Epithelial cell of esophagus (primary cell): ENCODE results near the gene PRIMPOL.
"Not testable (repeated sequence)": the region's sequence is repeated elsewhere in the genome, so short reads cannot be mapped to it uniquely, and the experiment has no call there.

Experiments used
- DNase-seq: peaks from one replicate; pipeline ENCODE4 v3.0.0; 2010; ENCODE audit warnings: low read depth
- H3K4me3 ChIP-seq: 2 replicates; pipeline ENCODE4 v1.5.1; 2011; ENCODE audit warnings: mild to moderate bottlenecking, low read length, control low read depth
- TF ChIP-seq, protein P1 (sequence below): IDR thresholded peaks from 2 replicates; pipeline ENCODE4 v1.5.1; 2011; ENCODE audit warnings: low read depth, mild to moderate bottlenecking, low read length, control low read depth, inconsistent platforms; ENCODE audit not compliant: insufficient read depth; ENCODE audit errors: missing control alignments

PRIMPOL gene

DNA sequence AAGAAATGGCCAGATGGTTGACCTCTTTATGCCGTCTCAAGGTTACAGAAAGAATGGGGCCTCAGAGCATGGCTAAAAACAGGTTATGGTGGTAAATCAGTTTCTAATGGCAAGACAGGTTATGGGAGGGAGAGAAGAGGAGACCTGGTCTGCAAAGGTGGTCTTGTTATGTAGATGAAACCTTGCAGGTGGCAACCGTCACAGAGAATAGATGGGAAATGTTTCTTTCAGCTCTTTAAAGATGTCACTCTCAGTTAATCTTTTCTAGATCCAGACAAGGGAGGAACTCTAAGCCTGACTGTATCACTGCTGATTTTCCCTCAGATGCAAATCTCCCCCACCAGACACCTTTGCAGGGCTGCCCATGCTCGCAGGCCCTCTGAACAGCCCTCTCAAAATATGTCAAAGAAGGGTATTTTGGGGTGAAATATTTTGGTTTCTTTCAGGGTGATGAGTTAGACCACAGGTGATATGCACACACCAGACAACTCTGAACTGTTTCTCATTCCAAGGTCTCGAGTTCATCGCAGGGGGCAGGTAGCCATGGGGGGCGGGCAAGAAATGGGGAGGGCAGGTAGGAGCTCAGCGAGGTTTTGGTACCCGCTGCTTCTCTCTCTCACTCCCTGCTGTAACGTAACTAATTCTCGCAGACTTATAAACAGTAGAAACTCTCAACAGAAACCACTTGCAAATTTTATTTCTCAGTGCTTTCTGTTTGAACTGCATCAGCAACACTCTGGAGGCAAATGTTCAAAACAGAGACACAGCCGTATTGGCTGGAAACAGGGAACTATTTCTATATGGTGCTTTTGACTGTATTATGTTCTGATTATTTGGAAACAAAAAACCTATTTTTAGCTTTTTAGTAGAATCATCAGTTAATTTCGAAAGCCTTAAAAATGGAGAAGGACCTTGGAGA, 32.6 kb upstream of the PRIMPOL start:
- H3K4me3 ChIP-seq: no peak overlapping the region
- TF ChIP-seq, protein P1, sequence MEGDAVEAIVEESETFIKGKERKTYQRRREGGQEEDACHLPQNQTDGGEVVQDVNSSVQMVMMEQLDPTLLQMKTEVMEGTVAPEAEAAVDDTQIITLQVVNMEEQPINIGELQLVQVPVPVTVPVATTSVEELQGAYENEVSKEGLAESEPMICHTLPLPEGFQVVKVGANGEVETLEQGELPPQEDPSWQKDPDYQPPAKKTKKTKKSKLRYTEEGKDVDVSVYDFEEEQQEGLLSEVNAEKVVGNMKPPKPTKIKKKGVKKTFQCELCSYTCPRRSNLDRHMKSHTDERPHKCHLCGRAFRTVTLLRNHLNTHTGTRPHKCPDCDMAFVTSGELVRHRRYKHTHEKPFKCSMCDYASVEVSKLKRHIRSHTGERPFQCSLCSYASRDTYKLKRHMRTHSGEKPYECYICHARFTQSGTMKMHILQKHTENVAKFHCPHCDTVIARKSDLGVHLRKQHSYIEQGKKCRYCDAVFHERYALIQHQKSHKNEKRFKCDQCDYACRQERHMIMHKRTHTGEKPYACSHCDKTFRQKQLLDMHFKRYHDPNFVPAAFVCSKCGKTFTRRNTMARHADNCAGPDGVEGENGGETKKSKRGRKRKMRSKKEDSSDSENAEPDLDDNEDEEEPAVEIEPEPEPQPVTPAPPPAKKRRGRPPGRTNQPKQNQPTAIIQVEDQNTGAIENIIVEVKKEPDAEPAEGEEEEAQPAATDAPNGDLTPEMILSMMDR: no peak
- DNase-seq: no peak

DNA sequence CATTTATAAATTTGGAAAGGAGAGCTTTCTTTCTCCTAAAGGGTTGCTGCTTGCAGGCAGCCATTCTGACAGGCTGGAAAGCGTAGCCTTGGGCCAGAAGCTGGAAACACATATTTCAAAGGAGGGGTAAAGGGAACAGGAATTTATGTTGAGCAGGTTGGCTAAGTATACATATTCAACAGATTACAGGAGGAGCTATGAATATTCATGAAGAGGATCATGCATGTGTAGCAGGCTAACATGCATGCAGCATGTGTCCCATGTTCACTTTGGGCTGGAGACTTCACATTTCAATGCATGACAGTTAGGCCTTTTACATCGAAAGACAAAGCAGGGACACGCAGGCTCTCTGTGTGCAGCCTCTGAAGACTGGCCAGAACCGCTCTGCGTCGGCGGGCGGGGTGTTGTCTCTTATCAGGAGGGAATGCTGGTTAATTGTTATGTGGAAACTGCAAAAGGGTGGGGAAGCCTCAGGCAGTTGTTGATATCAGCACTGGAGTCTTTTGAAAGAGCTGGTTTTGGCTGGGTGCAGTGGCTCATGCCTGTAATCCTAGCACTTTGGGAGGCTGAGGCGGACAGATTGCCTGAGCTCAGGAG, 31.8 kb upstream of the PRIMPOL start:
- no peak overlapping the region for H3K4me3 ChIP-seq
- DNase-seq: peak; percentile 44
- TF ChIP-seq, protein P1: no peak

DNA sequence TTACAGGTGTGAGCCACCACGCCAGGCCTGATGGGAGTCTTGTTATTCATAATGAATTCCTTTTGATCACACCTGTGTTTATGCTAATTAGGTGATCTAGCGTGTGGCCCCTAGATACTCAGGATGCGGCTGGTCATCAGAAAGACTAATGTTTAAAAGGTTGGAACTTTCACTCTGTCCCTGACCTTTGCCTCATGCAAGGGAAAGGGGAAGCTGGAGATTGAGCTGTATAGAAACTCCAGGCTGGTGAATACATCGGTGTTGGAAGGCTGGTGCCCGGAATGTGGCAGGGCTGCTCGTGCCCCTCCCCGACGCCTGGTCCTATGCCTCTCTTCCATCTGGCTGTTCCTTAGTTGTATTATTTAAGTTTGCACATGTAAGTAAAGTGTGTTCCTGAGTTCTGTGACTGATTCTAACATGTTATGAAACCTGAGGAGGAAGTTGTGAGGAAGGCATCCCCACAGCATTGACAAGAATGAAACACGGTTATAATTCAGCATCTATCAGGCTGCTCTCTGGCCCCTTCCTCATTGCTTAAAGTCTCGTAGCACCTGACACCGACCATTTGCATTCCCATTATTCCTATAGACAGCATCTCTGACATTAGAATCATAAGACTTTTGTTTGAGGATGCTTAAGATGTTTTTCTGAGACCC, 29.2 kb upstream of the PRIMPOL start:
- no peak overlapping the region for H3K4me3 ChIP-seq
- TF ChIP-seq, protein P1: no peak
- no peak for DNase-seq

DNA sequence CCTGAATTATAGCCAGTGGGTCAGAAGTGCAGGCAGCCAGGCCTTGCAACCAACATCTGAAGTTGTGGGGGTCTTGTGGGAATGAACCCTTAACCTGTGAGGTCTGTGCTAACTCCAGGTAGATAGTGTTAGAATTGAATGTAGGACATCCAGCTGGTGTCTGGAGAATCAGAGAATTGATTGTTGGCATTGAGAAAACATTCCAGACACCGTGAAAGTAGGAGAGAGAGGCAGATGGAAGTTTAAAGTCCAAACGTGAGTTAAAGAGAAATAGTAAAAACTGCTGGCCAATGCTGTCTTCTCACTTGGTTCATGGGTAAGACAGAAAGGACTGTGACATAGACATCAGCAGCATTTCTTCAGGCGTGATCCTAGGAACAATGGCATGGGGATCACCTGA, 28.0 kb upstream of the PRIMPOL start:
- TF ChIP-seq, protein P1: no peak
- no peak for DNase-seq
- no peak overlapping the region for H3K4me3 ChIP-seq

DNA sequence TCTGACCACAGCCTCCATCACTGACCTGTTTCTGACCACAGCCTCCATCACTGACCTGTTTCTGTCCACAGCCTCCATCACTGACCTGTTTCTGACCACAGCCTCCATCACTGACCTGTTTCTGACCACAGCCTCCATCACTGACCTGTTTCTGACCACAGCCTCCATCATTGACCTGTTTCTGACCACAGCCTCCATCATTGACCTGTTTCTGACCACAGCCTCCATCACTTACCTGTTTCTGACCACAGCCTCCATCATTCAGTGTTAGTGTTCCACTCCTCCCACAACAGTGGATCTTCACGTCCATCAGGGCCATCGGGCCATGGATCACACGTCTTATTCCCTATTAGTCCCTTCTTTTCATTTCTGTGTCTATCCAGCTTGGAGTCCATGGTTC, 25.0 kb upstream of the PRIMPOL start:
- DNase-seq, H3K4me3 ChIP-seq: not testable (repeated sequence)

DNA sequence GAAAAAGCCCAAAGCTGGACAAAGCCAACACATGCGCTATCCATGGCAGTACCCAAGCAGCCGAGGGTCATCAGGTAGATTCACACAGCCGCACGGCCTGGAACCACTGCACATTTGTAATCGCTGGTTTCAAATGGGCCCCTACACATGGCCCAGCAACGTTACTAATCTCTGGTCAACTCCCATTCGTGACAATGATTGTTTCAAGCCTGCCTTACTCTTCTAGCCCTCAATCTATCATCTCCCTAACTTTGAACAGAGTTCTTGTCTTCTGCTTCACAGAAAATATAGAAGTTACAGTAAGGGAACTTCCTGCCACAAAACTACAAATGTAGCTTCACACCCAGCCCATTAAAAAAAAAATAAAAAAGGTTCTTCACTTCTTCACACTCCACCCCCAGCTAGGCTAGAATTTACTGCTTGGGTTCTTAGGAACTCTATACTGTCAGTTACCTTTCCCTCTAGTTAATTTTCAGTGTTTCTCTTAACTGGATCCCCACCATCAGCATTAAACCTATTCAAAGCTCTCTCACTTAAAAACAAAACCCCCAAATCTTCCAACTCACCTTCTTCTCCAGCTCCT, 24.5 kb upstream of the PRIMPOL start:
- TF ChIP-seq, protein P1: no peak
- H3K4me3 ChIP-seq: no peak overlapping the region
- no peak for DNase-seq

DNA sequence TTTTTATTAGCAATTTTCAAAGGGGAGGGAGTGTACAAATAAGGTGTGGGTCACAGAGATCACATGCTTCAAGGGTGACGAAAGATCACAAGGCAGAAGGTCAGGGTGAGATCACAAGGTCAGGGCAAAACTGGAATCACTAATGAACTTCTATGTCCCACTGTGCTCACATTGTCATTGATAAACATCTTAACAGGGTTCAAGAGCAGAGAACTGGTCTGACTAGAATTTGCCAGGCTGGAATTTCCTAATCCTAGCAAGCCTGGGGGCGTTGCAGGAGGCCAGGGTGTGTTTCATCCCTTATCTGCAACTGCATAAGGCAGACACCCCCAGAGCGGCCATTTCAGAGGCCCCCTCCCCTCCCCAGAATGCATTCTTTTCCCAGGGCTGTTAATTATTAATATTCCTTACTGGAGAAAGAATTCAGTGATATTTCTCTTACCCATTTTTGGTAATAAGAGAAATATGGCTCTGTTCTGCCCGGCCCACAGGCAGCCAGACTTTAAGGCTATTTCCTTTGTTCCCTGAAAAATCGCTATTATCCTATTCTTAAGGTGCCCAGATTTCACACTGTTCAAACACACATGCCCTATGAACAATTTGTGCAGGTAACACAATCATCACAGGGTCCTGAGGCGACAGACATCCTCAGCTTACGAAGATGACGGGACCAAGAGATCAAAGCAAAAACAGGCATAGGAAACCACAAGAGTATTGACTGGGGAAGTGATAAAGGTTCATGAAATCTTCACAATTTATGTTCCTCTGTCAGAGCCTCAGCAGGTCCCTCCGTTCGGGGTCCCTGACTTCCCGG, 23.5 kb upstream of the PRIMPOL start:
- not testable (repeated sequence) for DNase-seq, H3K4me3 ChIP-seq
